ENCODE results near the gene PREX1. TPM values are rescaled to one million over a fixed set of nuclear protein-coding genes. Genes with fewer than 3 reads are reported as not detected.
"Not testable (repeated sequence)": the region's sequence is repeated elsewhere in the genome, so short reads cannot be mapped to it uniquely, and the experiment has no call there.

Gene PREX1
- total RNA-seq, 1 experiment from 2014 or later: 3.3 TPM

- intact Hi-C loops (cut with micrococcal nuclease; ENCODE audit: unreplicated experiment): no loop called here
- CTCF ChIA-PET: no interaction called here
- Histone ChIP-seq H3K36me3 (ENCODE audit: low read depth) (no peaks in the 10 kb centered on the region), H3F3A (ENCODE audit: insufficient read depth, low read depth) (no peaks in the 10 kb centered on the region; the same call in 1 of the 2 replicates), H3K27me3 (ENCODE audit: insufficient read depth, low read depth) (no peaks in the 10 kb centered on the region), H3K4me1 (replicated peaks; ENCODE audit: insufficient read depth) (peaks cover 10% of the 10 kb centered on the region), H3K27ac (no peak overlapping the region), H2AFZ (no peak overlapping the region), H4K20me1 (ENCODE audit: insufficient read depth) (no peaks in the 10 kb centered on the region), H3K4me2 (no peak overlapping the region), H3K79me2 (ENCODE audit: low read depth) (no peaks in the 10 kb centered on the region), H3K9me3 (ENCODE audit: insufficient read depth, low read depth) (no peaks in the 10 kb centered on the region), H3K4me3 (no peak overlapping the region), H3K9me2 (ENCODE audit: insufficient read depth) (no peaks in the 10 kb centered on the region)
- no peak for DNase-seq
- POLR2A ChIA-PET (ENCODE audit: unreplicated experiment): no interaction called here
- BruUV-seq (replicated peaks): no TSS peak
- TF ChIP-seq EZH2 (IDR thresholded peaks at IDR 0.05; ENCODE audit: low read depth): no peak
- TF ChIP-seq CTCF (conservative IDR thresholded peaks at IDR 0.05): no peak
Measured at GRCh38 chr20:48758206-48758820, 69.5 kb downstream of the PREX1 start.

GRCh38 chr20:48756774-48757173 lies 71.0 kb downstream of the PREX1 start:
- H3K79me2 ChIP-seq (ENCODE audit: low read depth); H3K27me3 ChIP-seq (ENCODE audit: insufficient read depth, low read depth); H3K4me2 ChIP-seq; POLR2A ChIA-PET (ENCODE audit: unreplicated experiment); H3F3A ChIP-seq (ENCODE audit: insufficient read depth, low read depth); H3K27ac ChIP-seq; DNase-seq; H3K9me2 ChIP-seq (ENCODE audit: insufficient read depth); H3K9me3 ChIP-seq (ENCODE audit: insufficient read depth, low read depth); H3K36me3 ChIP-seq (ENCODE audit: low read depth); CTCF ChIA-PET; intact Hi-C loops (cut with micrococcal nuclease; ENCODE audit: unreplicated experiment); H4K20me1 ChIP-seq (ENCODE audit: insufficient read depth); BruUV-seq (replicated peaks); H2AFZ ChIP-seq; H3K4me3 ChIP-seq: not testable (repeated sequence)
- peaks cover 10% of the 10 kb centered on the region for H3K4me1 ChIP-seq (replicated peaks; ENCODE audit: insufficient read depth)

- Histone ChIP-seq H3K36me3 (ENCODE audit: low read depth) (no peaks in the 10 kb centered on the region), H3K4me3 (no peak overlapping the region), H3K9me2 (ENCODE audit: insufficient read depth) (no peaks in the 10 kb centered on the region), H2AFZ (no peak overlapping the region), H3K4me2 (no peak overlapping the region), H3K4me1 (replicated peaks; ENCODE audit: insufficient read depth) (no peaks in the 10 kb centered on the region), H3K27ac (no peak overlapping the region), H3F3A (ENCODE audit: insufficient read depth, low read depth) (no peaks in the 10 kb centered on the region), H3K9me3 (ENCODE audit: insufficient read depth, low read depth) (no peaks in the 10 kb centered on the region), H3K27me3 (ENCODE audit: insufficient read depth, low read depth) (no peaks in the 10 kb centered on the region), H3K79me2 (ENCODE audit: low read depth) (no peaks in the 10 kb centered on the region), H4K20me1 (ENCODE audit: insufficient read depth) (no peaks in the 10 kb centered on the region)
- intact Hi-C loops (cut with micrococcal nuclease; ENCODE audit: unreplicated experiment): no loop called here
- no peak for TF ChIP-seq EZH2 (IDR thresholded peaks at IDR 0.05; ENCODE audit: low read depth)
- no peak for TF ChIP-seq CTCF (conservative IDR thresholded peaks at IDR 0.05)
- no peak for DNase-seq
- ChIA-PET POLR2A (ENCODE audit: unreplicated experiment) (interaction anchor here (0.7 kb wide), 1 partner anchor 11 kb away, joined by 4 read pairs; no protein-coding TSS in a partner anchor), CTCF (no interaction called here)
- BruUV-seq (replicated peaks): no TSS peak
Measured at GRCh38 chr20:48754292-48754691, 73.5 kb downstream of the PREX1 start.

GRCh38 chr20:48752963-48753362 lies 74.8 kb downstream of the PREX1 start:
- H3K4me1 ChIP-seq (replicated peaks; ENCODE audit: insufficient read depth): no peaks in the 10 kb centered on the region
- TF ChIP-seq EZH2 (IDR thresholded peaks at IDR 0.05; ENCODE audit: low read depth) (no peak), CTCF (conservative IDR thresholded peaks at IDR 0.05) (no peak)
- no peaks in the 10 kb centered on the region for H3K79me2 ChIP-seq (ENCODE audit: low read depth)
- H3F3A ChIP-seq (ENCODE audit: insufficient read depth, low read depth): no peaks in the 10 kb centered on the region
- no peak overlapping the region for H3K27ac ChIP-seq
- no peak overlapping the region for H3K4me3 ChIP-seq
- no peaks in the 10 kb centered on the region for H4K20me1 ChIP-seq (ENCODE audit: insufficient read depth)
- H3K36me3 ChIP-seq (ENCODE audit: low read depth): no peaks in the 10 kb centered on the region
- DNase-seq: no peak
- no peak overlapping the region for H3K4me2 ChIP-seq
- no peaks in the 10 kb centered on the region for H3K27me3 ChIP-seq (ENCODE audit: insufficient read depth, low read depth)
- POLR2A ChIA-PET (ENCODE audit: unreplicated experiment): interaction anchor here (0.6 kb wide), 1 partner anchor 194 kb away, joined by 3 read pairs; no protein-coding TSS in a partner anchor
- no peaks in the 10 kb centered on the region for H3K9me3 ChIP-seq (ENCODE audit: insufficient read depth, low read depth)
- no peaks in the 10 kb centered on the region for H3K9me2 ChIP-seq (ENCODE audit: insufficient read depth)
- CTCF ChIA-PET: interaction anchor here (0.5 kb wide), 1 partner anchor 152 kb away, joined by 9 read pairs; no protein-coding TSS in a partner anchor
- H2AFZ ChIP-seq: no peak overlapping the region
- no TSS peak for BruUV-seq (replicated peaks)
- intact Hi-C loops (cut with micrococcal nuclease; ENCODE audit: unreplicated experiment): no loop called here

Measured in PC-9 (cell line).